H1 (cell line): ENCODE data around the gene PRPF6. TPM values are rescaled to one million over a fixed set of nuclear protein-coding genes. Genes with fewer than 3 reads are reported as not detected.

Source experiments
- polyA plus RNA-seq, 7 experiments: library from polyadenylated mRNA; depleted of rRNA in 3 of 7; stranded (reverse) in 5 of 7; unstranded in 2 of 7; fragments of >200 nt in 5 of 7; fragments of 200-250 nt in 2 of 7; gene quantifications; 1 replicate in 5 of 7; 2 replicates in 1 of 7; 4 replicates in 1 of 7; pipeline versions ENCODE4 v1.2.1 to v1.2.3, GENCODE V29; 2011 to 2013; ENCODE audit warnings: missing spikeins in 2 of 7, mixed read lengths in 2 of 7
- total RNA-seq: library from RNA; stranded (reverse); fragmentation: NEBNext Ultra II Directional; extraction: Animal tissue kit (Norgen Biotek cat#: 25700); gene quantifications from 2 replicates; pipeline ENCODE4 v1.2.1, GENCODE V29; 2021
- TF ChIP-seq, protein P1 (sequence below): fragments of 300-600 bp; sonication (generic); IDR thresholded peaks from 2 replicates; pipeline ENCODE4 v1.7.1; 2012; ENCODE audit warnings: low read length, moderate library complexity, mild to moderate bottlenecking, inconsistent platforms; ENCODE audit not compliant: insufficient replicate concordance

The PRPF6 gene
- total and polyA plus RNA-seq, 2 of the 8 experiments (the other 6 are each of a cell fraction or from before 2014, with no cell fraction given), result 27.9 to 76.9 TPM

DNA sequence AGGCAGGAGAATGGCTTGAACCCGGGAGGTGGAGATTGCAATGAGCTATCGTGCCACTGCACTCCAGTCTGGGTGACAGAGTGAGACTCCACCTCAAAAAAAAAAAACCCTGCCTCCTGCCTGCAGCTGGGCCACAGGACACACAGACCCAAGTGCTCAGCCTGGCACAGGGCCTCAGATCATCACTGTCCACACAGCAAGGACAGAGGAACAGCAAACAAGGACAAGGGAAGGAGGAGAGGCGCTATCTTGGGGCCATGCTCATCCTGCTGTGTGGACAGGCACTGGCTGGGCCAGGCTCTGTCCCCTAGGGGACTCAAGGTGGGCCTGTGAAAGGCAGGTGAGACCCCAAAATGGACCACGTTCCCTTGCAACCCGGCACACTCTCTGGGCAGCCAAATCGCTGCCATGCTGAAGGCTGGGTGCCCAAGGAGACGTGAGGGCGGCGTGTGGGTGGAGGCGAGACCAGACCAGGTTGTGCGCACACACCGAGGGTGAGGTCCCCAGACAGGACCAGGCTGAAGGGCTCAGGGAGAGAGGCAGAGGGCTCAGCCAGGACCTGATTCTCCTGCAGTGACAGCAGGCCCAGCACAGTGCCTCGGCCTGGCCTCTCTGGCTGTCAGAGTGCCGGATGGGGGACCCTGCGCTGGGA lies 33.8 kb upstream of the PRPF6 start (continued):
- TF ChIP-seq, protein P1, sequence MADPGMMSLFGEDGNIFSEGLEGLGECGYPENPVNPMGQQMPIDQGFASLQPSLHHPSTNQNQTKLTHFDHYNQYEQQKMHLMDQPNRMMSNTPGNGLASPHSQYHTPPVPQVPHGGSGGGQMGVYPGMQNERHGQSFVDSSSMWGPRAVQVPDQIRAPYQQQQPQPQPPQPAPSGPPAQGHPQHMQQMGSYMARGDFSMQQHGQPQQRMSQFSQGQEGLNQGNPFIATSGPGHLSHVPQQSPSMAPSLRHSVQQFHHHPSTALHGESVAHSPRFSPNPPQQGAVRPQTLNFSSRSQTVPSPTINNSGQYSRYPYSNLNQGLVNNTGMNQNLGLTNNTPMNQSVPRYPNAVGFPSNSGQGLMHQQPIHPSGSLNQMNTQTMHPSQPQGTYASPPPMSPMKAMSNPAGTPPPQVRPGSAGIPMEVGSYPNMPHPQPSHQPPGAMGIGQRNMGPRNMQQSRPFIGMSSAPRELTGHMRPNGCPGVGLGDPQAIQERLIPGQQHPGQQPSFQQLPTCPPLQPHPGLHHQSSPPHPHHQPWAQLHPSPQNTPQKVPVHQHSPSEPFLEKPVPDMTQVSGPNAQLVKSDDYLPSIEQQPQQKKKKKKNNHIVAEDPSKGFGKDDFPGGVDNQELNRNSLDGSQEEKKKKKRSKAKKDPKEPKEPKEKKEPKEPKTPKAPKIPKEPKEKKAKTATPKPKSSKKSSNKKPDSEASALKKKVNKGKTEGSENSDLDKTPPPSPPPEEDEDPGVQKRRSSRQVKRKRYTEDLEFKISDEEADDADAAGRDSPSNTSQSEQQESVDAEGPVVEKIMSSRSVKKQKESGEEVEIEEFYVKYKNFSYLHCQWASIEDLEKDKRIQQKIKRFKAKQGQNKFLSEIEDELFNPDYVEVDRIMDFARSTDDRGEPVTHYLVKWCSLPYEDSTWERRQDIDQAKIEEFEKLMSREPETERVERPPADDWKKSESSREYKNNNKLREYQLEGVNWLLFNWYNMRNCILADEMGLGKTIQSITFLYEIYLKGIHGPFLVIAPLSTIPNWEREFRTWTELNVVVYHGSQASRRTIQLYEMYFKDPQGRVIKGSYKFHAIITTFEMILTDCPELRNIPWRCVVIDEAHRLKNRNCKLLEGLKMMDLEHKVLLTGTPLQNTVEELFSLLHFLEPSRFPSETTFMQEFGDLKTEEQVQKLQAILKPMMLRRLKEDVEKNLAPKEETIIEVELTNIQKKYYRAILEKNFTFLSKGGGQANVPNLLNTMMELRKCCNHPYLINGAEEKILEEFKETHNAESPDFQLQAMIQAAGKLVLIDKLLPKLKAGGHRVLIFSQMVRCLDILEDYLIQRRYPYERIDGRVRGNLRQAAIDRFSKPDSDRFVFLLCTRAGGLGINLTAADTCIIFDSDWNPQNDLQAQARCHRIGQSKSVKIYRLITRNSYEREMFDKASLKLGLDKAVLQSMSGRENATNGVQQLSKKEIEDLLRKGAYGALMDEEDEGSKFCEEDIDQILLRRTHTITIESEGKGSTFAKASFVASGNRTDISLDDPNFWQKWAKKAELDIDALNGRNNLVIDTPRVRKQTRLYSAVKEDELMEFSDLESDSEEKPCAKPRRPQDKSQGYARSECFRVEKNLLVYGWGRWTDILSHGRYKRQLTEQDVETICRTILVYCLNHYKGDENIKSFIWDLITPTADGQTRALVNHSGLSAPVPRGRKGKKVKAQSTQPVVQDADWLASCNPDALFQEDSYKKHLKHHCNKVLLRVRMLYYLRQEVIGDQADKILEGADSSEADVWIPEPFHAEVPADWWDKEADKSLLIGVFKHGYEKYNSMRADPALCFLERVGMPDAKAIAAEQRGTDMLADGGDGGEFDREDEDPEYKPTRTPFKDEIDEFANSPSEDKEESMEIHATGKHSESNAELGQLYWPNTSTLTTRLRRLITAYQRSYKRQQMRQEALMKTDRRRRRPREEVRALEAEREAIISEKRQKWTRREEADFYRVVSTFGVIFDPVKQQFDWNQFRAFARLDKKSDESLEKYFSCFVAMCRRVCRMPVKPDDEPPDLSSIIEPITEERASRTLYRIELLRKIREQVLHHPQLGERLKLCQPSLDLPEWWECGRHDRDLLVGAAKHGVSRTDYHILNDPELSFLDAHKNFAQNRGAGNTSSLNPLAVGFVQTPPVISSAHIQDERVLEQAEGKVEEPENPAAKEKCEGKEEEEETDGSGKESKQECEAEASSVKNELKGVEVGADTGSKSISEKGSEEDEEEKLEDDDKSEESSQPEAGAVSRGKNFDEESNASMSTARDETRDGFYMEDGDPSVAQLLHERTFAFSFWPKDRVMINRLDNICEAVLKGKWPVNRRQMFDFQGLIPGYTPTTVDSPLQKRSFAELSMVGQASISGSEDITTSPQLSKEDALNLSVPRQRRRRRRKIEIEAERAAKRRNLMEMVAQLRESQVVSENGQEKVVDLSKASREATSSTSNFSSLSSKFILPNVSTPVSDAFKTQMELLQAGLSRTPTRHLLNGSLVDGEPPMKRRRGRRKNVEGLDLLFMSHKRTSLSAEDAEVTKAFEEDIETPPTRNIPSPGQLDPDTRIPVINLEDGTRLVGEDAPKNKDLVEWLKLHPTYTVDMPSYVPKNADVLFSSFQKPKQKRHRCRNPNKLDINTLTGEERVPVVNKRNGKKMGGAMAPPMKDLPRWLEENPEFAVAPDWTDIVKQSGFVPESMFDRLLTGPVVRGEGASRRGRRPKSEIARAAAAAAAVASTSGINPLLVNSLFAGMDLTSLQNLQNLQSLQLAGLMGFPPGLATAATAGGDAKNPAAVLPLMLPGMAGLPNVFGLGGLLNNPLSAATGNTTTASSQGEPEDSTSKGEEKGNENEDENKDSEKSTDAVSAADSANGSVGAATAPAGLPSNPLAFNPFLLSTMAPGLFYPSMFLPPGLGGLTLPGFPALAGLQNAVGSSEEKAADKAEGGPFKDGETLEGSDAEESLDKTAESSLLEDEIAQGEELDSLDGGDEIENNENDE, result no peak
